HG03469 (cell line): ENCODE measurements around the gene CLRN3.

Source experiments
- ATAC-seq: cut with Tn5 transposase; IDR thresholded peaks from one replicate; pipeline ENCODE4 v1.9.1; 2021; ENCODE audit warnings: mild to moderate bottlenecking, moderate library complexity, moderate number of reproducible peaks; ENCODE audit not compliant: unreplicated experiment

Gene CLRN3

GRCh38 chr10:127919418-127920271, 26.9 kb upstream of the CLRN3 start:
- no peak for ATAC-seq

GRCh38 chr10:127918572-127918971, 25.8 kb upstream of the CLRN3 start:
- no peak for ATAC-seq

GRCh38 chr10:127916826-127917225, 24.1 kb upstream of the CLRN3 start:
- ATAC-seq: no peak

GRCh38 chr10:127915324-127915723, 22.6 kb upstream of the CLRN3 start:
- ATAC-seq: no peak

GRCh38 chr10:127913368-127913759, 20.6 kb upstream of the CLRN3 start:
- ATAC-seq: no peak

- no peak for ATAC-seq
Measured at GRCh38 chr10:127912607-127913367, 20.0 kb upstream of the CLRN3 start.

GRCh38 chr10:127911867-127912257, 19.1 kb upstream of the CLRN3 start:
- no peak for ATAC-seq

- ATAC-seq: no peak
Measured at GRCh38 chr10:127911218-127911866, 18.6 kb upstream of the CLRN3 start.

GRCh38 chr10:127910464-127910770, 17.7 kb upstream of the CLRN3 start:
- no peak for ATAC-seq

GRCh38 chr10:127909716-127910463, 17.1 kb upstream of the CLRN3 start:
- no peak for ATAC-seq

- ATAC-seq: no peak
Measured at GRCh38 chr10:127908959-127909267, 16.2 kb upstream of the CLRN3 start.

- ATAC-seq: no peak
Measured at GRCh38 chr10:127908106-127908958, 15.6 kb upstream of the CLRN3 start.

GRCh38 chr10:127907411-127908105, 14.8 kb upstream of the CLRN3 start:
- ATAC-seq: no peak

- peak; percentile 77 for ATAC-seq
Measured at GRCh38 chr10:127906548-127907377, 14.0 kb upstream of the CLRN3 start, which contains the start of gene PTPRE. PTPRE (plus strand) TSS chr10:127907103; CDS start chr10:128040882, 133,779 bp downstream.

- no peak for ATAC-seq
Measured at GRCh38 chr10:127905848-127906261, 13.1 kb upstream of the CLRN3 start.

- ATAC-seq: no peak
Measured at GRCh38 chr10:127905001-127905847, 12.5 kb upstream of the CLRN3 start.

GRCh38 chr10:127904311-127905000, 11.7 kb upstream of the CLRN3 start:
- ATAC-seq: no peak
